HCT116 (cell line): ENCODE data around the gene HUWE1. TPM values are rescaled to one million over a fixed set of nuclear protein-coding genes. Genes with fewer than 3 reads are reported as not detected.

Source experiments
- ATAC-seq: fragments of 200-7000 bp; cut with Tn5 transposase; 2 replicates; pipeline ENCODE4 v1.9.1; 2020; ENCODE audit warnings: mild to moderate bottlenecking, moderate library complexity
- BruUV-seq: library from RNA; stranded (reverse); fragments of 400-500 nt; replicated peaks from 2 replicates; lab custom pipeline; 2021; lab: Mats Ljungman, UMichigan
- CTCF ChIA-PET: fragments of 300-600 bp; sonication (Branson Sonifier 250); formaldehyde crosslinking; loops from one replicate; lab custom pipeline; 2021; ENCODE audit warnings: antibody characterized with exemption; lab: Charles Lee
- POLR2A ChIA-PET: fragments of 300-600, 350-600 bp; sonication (Branson Sonifier 250); formaldehyde crosslinking; loops from one replicate; lab custom pipeline; 2021; ENCODE audit warnings: antibody characterized with exemption; lab: Charles Lee
- RAD21 ChIA-PET, 2 experiments: fragments of 300-600 bp; sonication (Branson Sonifier 250); formaldehyde crosslinking; loops; one replicate each; lab custom pipeline; 2023; ENCODE audit warnings: low total read pairs in 2 of 2; ENCODE audit not compliant: uncharacterized antibody in 2 of 2, unreplicated experiment in 2 of 2, low non-redundant PET in 1 of 2; lab: Charles Lee
- DNase-seq: peaks from one replicate; pipeline ENCODE4 v3.0.0-alpha.2; 2010; ENCODE audit warnings: low read depth, low spot score
- H2AFZ ChIP-seq: fragments of 200-600 bp; shearing (Covaris generic), sonication (generic); 2 replicates; pipeline ENCODE4 v1.6.1; 2017; ENCODE audit warnings: low read depth, mixed run types, mixed read lengths, antibody characterized with exemption, low read length; ENCODE audit not compliant: poor library complexity, severe bottlenecking
- H3K27ac ChIP-seq: 2 replicates; pipeline ENCODE4 v1.5.1; 2012; ENCODE audit warnings: low read depth, low read length
- H3K27me3 ChIP-seq: fragments of 200-600 bp; sonication (generic); 2 replicates; pipeline ENCODE4 v1.6.1; 2016; ENCODE audit warnings: mixed run types, low read length, mixed read lengths; ENCODE audit not compliant: insufficient read depth
- H3K36me3 ChIP-seq, 2 experiments: fragments of 200-500 bp in 1 of 2; fragments of 200-600 bp in 1 of 2; sonication (Bioruptor generic) in 1 of 2; sonication (generic) in 1 of 2; 2 replicates each; pipeline versions ENCODE4 v1.5.1 to v1.6.1; 2014 to 2016; ENCODE audit warnings: low read length in 2 of 2, inconsistent platforms in 1 of 2, mixed read lengths in 1 of 2, mixed run types in 1 of 2; ENCODE audit not compliant: insufficient read depth in 2 of 2, control insufficient read depth in 1 of 2
- H3K4me1 ChIP-seq, 2 experiments: fragments of 200-600 bp in 1 of 2; sonication (generic) in 1 of 2; 2 replicates each; pipeline versions ENCODE4 v1.5.1 to v1.6.1; 2012 to 2017; ENCODE audit warnings: low read length in 2 of 2, inconsistent platforms in 1 of 2, mild to moderate bottlenecking in 1 of 2, mixed read lengths in 1 of 2, mixed run types in 1 of 2, moderate library complexity in 1 of 2; ENCODE audit not compliant: insufficient read depth in 2 of 2, control insufficient read depth in 1 of 2
- H3K4me2 ChIP-seq: fragments of 200-600 bp; sonication (generic); 2 replicates; pipeline ENCODE4 v1.6.1; 2017; ENCODE audit warnings: mixed run types, low read length, mixed read lengths
- H3K4me3 ChIP-seq, 2 experiments: fragments of 200-600 bp in 1 of 2; sonication (generic) in 1 of 2; replicated peaks in 1 of 2; 2 replicates each; pipeline ENCODE4 v1.5.1; 2011 to 2016; ENCODE audit warnings: low read length in 2 of 2, control low read depth in 1 of 2, low read depth in 1 of 2, mild to moderate bottlenecking in 1 of 2, mixed read lengths in 1 of 2, mixed run types in 1 of 2
- H3K79me2 ChIP-seq: fragments of 200-600 bp; sonication (generic); 2 replicates; pipeline ENCODE4 v1.6.1; 2017; ENCODE audit warnings: mild to moderate bottlenecking, mixed run types, low read length, moderate library complexity, mixed read lengths; ENCODE audit not compliant: insufficient read depth
- H3K9ac ChIP-seq: fragments of 200-600 bp; sonication (generic); 2 replicates; pipeline ENCODE4 v1.6.1; 2016; ENCODE audit warnings: low read length, mixed read lengths
- H3K9me2 ChIP-seq: fragments of 200-600 bp; sonication (generic), shearing (Covaris generic); 2 replicates; pipeline ENCODE4 v1.6.1; 2017; ENCODE audit warnings: mixed run types, mild to moderate bottlenecking, moderate library complexity; ENCODE audit not compliant: insufficient read depth
- H3K9me3 ChIP-seq, 2 experiments: fragments of 200-500 bp in 1 of 2; fragments of 200-600 bp in 1 of 2; sonication (Bioruptor generic) in 1 of 2; sonication (generic) in 1 of 2; 2 replicates each; pipeline ENCODE4 v1.6.1; 2014 to 2017; ENCODE audit warnings: low read length in 2 of 2, mixed read lengths in 2 of 2, inconsistent platforms in 1 of 2, low read depth in 1 of 2, mild to moderate bottlenecking in 1 of 2, mixed run types in 1 of 2, moderate library complexity in 1 of 2; ENCODE audit not compliant: control insufficient read depth in 1 of 2, insufficient read depth in 1 of 2
- H4K20me1 ChIP-seq: fragments of 200-600 bp; sonication (generic), shearing (Covaris generic); 2 replicates; pipeline ENCODE4 v1.6.1; 2017; ENCODE audit warnings: mixed run types, mild to moderate bottlenecking, moderate library complexity; ENCODE audit not compliant: insufficient read depth
- CEBPB ChIP-seq: IDR thresholded peaks from 2 replicates; pipeline ENCODE4 v1.6.1; 2012; ENCODE audit warnings: low read depth
- EGR1 ChIP-seq: IDR thresholded peaks from 2 replicates; pipeline ENCODE4 v1.6.1; 2012; ENCODE audit warnings: low read depth
- ELF1 ChIP-seq: IDR thresholded peaks from 2 replicates; pipeline ENCODE4 v1.6.1; 2012; ENCODE audit warnings: low read depth, borderline replicate concordance
- EZH2 ChIP-seq: fragments of 200-600 bp; sonication (generic); IDR thresholded peaks from 2 replicates; pipeline ENCODE4 v1.6.1; 2017; ENCODE audit warnings: antibody characterized with exemption, mixed run types
- EZH2phosphoT487 ChIP-seq: fragments of 200-600 bp; IDR thresholded peaks from 2 replicates; pipeline ENCODE4 v1.6.1; 2018; ENCODE audit warnings: antibody characterized with exemption, borderline replicate concordance
- FOSL1 ChIP-seq: IDR thresholded peaks from 2 replicates; pipeline ENCODE4 v1.6.1; 2012; ENCODE audit warnings: low read depth
- JUND ChIP-seq: IDR thresholded peaks from 2 replicates; pipeline ENCODE4 v1.6.1; 2012
- POLR2AphosphoS5 ChIP-seq: IDR thresholded peaks from 2 replicates; pipeline ENCODE4 v1.6.1; 2011; ENCODE audit warnings: mild to moderate bottlenecking, low read depth, low read length, moderate library complexity
- RAD21 ChIP-seq: IDR thresholded peaks from 2 replicates; pipeline ENCODE4 v1.6.1; 2012; ENCODE audit warnings: low read depth, mild to moderate bottlenecking
- SIN3A ChIP-seq: IDR thresholded peaks from 2 replicates; pipeline ENCODE4 v1.6.1; 2012; ENCODE audit warnings: low read depth
- SP1 ChIP-seq: IDR thresholded peaks from 2 replicates; pipeline ENCODE4 v1.6.1; 2012; ENCODE audit warnings: low read depth
- SRF ChIP-seq: IDR thresholded peaks from 2 replicates; pipeline ENCODE4 v1.6.1; 2012; ENCODE audit warnings: low read depth
- TCF7L2 ChIP-seq: IDR thresholded peaks from 2 replicates; pipeline ENCODE4 v1.7.0; 2011; ENCODE audit warnings: borderline replicate concordance, inconsistent platforms; ENCODE audit not compliant: insufficient read depth, insufficient read length; ENCODE audit errors: extremely low read depth
- YY1 ChIP-seq: IDR thresholded peaks from 2 replicates; pipeline ENCODE4 v1.6.1; 2011; ENCODE audit warnings: low read length, low read depth, moderate library complexity, mild to moderate bottlenecking; ENCODE audit not compliant: insufficient replicate concordance; ENCODE audit errors: extremely low read depth
- ZFX ChIP-seq: fragments of 450-650 bp; IDR thresholded peaks from 2 replicates; pipeline ENCODE4 v1.6.1; 2017
- ZNF274 ChIP-seq: fragments of 200-500 bp; sonication (Bioruptor generic); IDR thresholded peaks from 2 replicates; pipeline ENCODE4 v1.6.1; 2014; ENCODE audit warnings: mild to moderate bottlenecking, low read depth, low read length, inconsistent platforms
- intact Hi-C: fragments of 100-400 bp; cut with micrococcal nuclease; formaldehyde crosslinking; loops from 2 replicates; pipeline ENCODE4 v1.10.0; 2022
- total RNA-seq: library from RNA; stranded (reverse); gene quantifications from one replicate; pipeline ENCODE4 v1.2.1, GENCODE V29; 2021; ENCODE audit not compliant: unreplicated experiment
- TF ChIP-seq, protein P1 (sequence below), 3 experiments: fragments of 200-600 bp in 1 of 3; sonication (generic) in 1 of 3; IDR thresholded peaks in 2 of 3; conservative IDR thresholded peaks in 1 of 3; 2 replicates each; pipeline ENCODE4 v1.5.1; 2012 to 2017; ENCODE audit warnings: low read depth in 2 of 3, low read length in 2 of 3, antibody characterized with exemption in 1 of 3, borderline replicate concordance in 1 of 3, control low read depth in 1 of 3, mild to moderate bottlenecking in 1 of 3, mixed read lengths in 1 of 3, mixed run types in 1 of 3, moderate library complexity in 1 of 3; ENCODE audit not compliant: insufficient read depth in 1 of 3
- TF ChIP-seq, protein P2 (sequence below): IDR thresholded peaks from 2 replicates; pipeline ENCODE4 v1.6.1; 2012; ENCODE audit warnings: low read depth
- TF ChIP-seq, protein P3 (sequence below): IDR thresholded peaks from 2 replicates; pipeline ENCODE4 v1.6.1; 2011; ENCODE audit warnings: mild to moderate bottlenecking, low read length, moderate library complexity; ENCODE audit not compliant: insufficient replicate concordance; ENCODE audit errors: extremely low read depth

HUWE1 gene
- total RNA-seq, 1 experiment from 2014 or later = 197 TPM

DNA sequence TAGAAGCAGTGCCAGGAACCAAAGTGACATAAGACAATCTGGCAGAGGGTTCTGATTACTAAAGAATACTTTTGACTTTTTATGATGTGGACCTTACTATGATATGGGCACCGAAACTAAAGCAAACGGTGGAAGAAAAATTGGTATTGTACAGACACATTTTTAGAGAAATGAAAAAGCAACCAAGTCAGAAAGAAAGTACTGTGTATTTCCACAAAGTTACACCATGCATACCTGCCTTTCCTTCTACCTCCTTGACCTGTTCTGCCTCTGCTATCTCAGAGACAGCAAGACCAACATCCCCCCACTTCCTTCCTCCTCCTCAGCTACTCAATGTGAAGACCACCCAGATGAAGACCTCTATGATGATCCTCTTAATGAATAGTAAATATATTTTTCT lies 88.3 kb downstream of the HUWE1 start (continued):
- TF ChIP-seq POLR2AphosphoS5 (no peak), SIN3A (no peak), EZH2 (no peak)
- TF ChIP-seq, all 23 proteins: peak for 0

DNA sequence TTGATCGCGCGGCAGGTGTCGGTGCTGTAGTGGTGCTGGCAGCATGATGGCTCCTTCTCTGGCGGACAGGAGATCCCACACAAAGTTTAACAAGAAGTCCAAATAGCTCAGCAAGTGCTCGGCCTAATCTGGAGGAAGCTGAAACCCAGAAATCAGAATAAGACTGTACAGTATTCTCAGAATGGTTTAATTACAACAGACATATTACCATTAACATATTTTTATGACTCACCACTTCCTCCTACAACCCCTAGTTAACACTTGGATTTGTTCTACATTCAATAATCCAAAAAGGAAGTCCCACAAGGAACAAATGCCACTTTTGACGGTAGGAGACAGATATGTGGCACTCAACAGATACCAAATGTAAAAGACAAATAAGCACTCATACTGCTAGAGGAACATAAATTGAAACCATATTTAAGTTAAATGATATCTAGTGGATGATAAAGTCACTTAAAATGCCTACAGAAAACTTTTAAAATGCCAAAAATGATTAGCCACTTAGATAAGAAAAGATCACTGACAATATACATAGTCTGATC lies 91.2 kb downstream of the HUWE1 start:
- Histone ChIP-seq H3K36me3 (peaks cover 43 to 49% of the 10 kb centered on the region in 2 experiments), H4K20me1 (0 out of 2 replicates have a peak, but pooled peaks cover 3% of the 10 kb centered on the region), H3K9ac (no peak overlapping the region), H3K27ac (no peak overlapping the region), H3K4me2 (no peak overlapping the region), H3K79me2 (peaks cover 13% of the 10 kb centered on the region; the same call in 1 of the 2 replicates), H3K4me1 (no peaks in the 10 kb centered on the region), H3K4me3 (no peak overlapping the region), H3K9me3 (no peaks in the 10 kb centered on the region), H3K27me3 (no peaks in the 10 kb centered on the region), H2AFZ (no peak overlapping the region), H3K9me2 (no peaks in the 10 kb centered on the region)
- no TSS peak for BruUV-seq
- ChIA-PET CTCF (no interaction called here), POLR2A (no interaction called here), RAD21 (no interaction called here)
- no peak for DNase-seq
- intact Hi-C loops = no loop called here
- ATAC-seq = no peak
- TF ChIP-seq ZNF274 = no peak
- TF ChIP-seq, protein P1, sequence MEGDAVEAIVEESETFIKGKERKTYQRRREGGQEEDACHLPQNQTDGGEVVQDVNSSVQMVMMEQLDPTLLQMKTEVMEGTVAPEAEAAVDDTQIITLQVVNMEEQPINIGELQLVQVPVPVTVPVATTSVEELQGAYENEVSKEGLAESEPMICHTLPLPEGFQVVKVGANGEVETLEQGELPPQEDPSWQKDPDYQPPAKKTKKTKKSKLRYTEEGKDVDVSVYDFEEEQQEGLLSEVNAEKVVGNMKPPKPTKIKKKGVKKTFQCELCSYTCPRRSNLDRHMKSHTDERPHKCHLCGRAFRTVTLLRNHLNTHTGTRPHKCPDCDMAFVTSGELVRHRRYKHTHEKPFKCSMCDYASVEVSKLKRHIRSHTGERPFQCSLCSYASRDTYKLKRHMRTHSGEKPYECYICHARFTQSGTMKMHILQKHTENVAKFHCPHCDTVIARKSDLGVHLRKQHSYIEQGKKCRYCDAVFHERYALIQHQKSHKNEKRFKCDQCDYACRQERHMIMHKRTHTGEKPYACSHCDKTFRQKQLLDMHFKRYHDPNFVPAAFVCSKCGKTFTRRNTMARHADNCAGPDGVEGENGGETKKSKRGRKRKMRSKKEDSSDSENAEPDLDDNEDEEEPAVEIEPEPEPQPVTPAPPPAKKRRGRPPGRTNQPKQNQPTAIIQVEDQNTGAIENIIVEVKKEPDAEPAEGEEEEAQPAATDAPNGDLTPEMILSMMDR (IDR thresholded peaks at IDR 0.05 in 2 of 3, conservative IDR thresholded peaks at IDR 0.05 in 1 of 3; ENCODE audit: borderline replicate concordance in 1 of 3, insufficient read depth in 1 of 3, low read depth in 2 of 3, low read length in 2 of 3) = no peak
- no peak for TF ChIP-seq EZH2
- no peak for TF ChIP-seq EZH2phosphoT487
- no peak for TF ChIP-seq CEBPB
- TF ChIP-seq ZFX = no peak
- TF ChIP-seq RAD21 = no peak
- TF ChIP-seq, protein P2, sequence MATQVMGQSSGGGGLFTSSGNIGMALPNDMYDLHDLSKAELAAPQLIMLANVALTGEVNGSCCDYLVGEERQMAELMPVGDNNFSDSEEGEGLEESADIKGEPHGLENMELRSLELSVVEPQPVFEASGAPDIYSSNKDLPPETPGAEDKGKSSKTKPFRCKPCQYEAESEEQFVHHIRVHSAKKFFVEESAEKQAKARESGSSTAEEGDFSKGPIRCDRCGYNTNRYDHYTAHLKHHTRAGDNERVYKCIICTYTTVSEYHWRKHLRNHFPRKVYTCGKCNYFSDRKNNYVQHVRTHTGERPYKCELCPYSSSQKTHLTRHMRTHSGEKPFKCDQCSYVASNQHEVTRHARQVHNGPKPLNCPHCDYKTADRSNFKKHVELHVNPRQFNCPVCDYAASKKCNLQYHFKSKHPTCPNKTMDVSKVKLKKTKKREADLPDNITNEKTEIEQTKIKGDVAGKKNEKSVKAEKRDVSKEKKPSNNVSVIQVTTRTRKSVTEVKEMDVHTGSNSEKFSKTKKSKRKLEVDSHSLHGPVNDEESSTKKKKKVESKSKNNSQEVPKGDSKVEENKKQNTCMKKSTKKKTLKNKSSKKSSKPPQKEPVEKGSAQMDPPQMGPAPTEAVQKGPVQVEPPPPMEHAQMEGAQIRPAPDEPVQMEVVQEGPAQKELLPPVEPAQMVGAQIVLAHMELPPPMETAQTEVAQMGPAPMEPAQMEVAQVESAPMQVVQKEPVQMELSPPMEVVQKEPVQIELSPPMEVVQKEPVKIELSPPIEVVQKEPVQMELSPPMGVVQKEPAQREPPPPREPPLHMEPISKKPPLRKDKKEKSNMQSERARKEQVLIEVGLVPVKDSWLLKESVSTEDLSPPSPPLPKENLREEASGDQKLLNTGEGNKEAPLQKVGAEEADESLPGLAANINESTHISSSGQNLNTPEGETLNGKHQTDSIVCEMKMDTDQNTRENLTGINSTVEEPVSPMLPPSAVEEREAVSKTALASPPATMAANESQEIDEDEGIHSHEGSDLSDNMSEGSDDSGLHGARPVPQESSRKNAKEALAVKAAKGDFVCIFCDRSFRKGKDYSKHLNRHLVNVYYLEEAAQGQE = no peak
- TF ChIP-seq ELF1 = no peak
- no peak for TF ChIP-seq JUND
- no peak for TF ChIP-seq EGR1
- no peak for TF ChIP-seq FOSL1
- TF ChIP-seq, protein P3, sequence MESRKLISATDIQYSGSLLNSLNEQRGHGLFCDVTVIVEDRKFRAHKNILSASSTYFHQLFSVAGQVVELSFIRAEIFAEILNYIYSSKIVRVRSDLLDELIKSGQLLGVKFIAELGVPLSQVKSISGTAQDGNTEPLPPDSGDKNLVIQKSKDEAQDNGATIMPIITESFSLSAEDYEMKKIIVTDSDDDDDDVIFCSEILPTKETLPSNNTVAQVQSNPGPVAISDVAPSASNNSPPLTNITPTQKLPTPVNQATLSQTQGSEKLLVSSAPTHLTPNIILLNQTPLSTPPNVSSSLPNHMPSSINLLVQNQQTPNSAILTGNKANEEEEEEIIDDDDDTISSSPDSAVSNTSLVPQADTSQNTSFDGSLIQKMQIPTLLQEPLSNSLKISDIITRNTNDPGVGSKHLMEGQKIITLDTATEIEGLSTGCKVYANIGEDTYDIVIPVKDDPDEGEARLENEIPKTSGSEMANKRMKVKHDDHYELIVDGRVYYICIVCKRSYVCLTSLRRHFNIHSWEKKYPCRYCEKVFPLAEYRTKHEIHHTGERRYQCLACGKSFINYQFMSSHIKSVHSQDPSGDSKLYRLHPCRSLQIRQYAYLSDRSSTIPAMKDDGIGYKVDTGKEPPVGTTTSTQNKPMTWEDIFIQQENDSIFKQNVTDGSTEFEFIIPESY = no peak
- no peak for TF ChIP-seq YY1
- no peak for TF ChIP-seq POLR2AphosphoS5
- no peak for TF ChIP-seq TCF7L2
- TF ChIP-seq SP1 = no peak
- no peak for TF ChIP-seq SRF
- TF ChIP-seq SIN3A = no peak
